ENCODE results near the gene MKNK1.
A peak's percentile ranks its signal among the peaks of the same experiment; 100 is the strongest.

MKNK1 gene

DNA sequence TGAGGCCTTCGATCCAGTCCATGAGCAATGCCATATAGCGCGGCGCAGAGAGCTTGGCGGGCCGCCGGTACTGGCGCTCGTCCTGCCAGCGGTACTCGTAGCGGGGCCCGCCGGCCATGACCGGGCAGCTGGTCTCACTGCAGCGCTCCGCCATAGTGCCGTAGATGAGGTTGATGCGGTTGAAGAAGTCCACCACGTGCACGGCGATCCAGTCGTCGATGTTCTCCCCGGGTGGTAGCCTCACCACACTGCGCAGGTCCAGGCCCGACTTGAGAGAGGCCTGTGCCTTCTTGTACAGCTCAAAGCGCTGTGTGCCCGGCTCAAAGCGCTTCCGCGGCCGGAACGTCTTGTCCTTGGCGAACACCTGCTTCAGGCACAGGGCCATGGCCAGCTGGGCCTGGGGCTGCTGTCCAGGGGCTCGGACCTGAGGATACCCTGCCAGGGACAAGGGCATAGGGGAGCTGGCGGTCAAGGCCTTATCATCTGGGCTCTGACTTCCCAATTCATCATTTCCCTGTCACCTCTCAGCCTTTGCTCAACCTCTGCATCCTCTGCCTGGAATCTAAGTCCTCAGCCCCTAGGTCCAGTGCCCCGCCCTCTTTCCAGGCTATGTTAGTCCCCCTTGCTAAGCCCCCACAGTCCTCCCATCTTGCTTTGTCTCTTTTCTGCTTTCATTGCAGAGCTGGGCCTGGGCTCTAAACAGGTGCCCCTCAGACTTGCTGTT lies 9.0 kb upstream of the MKNK1 start:
- Histone ChIP-seq H3K36me3 (ENCODE audit: control insufficient read depth in 1 of 2, insufficient read depth in 2 of 2, low read length in 2 of 2) (peaks cover 24 to 33% of the 10 kb centered on the region in 2 donors), H3K9ac (ENCODE audit: low read depth in 1 of 2, low read length in 2 of 2) (no peak overlapping the region), H3K4me1 (ENCODE audit: control insufficient read depth in 1 of 2, insufficient read depth in 2 of 2, low read length in 2 of 2) (peaks cover 37% of the 10 kb centered on the region in 2 donors), H3K27ac (ENCODE audit: low read depth, low read length) (no peak overlapping the region), H3K4me3 (ENCODE audit: low read depth in 1 of 2, low read length in 2 of 2) (peak overlapping the region in 1 of 2 donors; percentile 32), H3K27me3 (ENCODE audit: control insufficient read depth in 1 of 2, insufficient read depth in 2 of 2, low read length in 2 of 2) (no peaks in the 10 kb centered on the region), H3K9me3 (ENCODE audit: control insufficient read depth in 1 of 2, low read length in 2 of 2) (no peaks in the 10 kb centered on the region)

DNA sequence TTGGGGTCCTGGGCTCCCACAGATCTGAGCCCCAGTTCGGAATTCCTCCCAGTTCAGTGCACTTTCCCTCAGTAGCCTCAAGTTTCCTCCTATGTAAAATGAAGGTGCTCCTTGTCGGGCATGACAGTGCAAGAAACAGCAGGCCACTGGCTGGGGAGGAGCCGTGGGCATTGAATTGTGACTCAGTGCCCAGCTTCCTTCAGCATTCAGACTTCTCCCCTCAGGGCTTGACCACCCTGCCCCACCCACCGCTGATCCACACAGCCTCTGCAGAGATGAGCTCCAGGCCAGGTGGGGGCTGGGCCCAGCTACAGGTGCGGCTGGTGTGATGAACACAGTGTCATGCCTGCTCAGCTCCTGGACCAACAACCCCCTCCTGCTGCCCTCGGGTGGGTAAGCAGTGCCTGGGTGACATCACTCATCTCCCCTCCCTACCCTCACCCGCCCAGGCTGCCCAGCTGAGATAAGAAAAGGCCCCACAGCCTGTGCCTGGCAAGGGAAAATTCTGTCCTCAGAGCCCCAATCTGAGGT lies 7.7 kb upstream of the MKNK1 start:
- Histone ChIP-seq H3K9me3 (ENCODE audit: control insufficient read depth in 1 of 2, low read length in 2 of 2) (no peaks in the 10 kb centered on the region), H3K4me3 (ENCODE audit: low read depth in 1 of 2, low read length in 2 of 2) (no peak overlapping the region), H3K9ac (ENCODE audit: low read depth in 1 of 2, low read length in 2 of 2) (peak overlapping the region in 1 of 2 donors; percentile 8), H3K36me3 (ENCODE audit: control insufficient read depth in 1 of 2, insufficient read depth in 2 of 2, low read length in 2 of 2) (peaks cover 24 to 33% of the 10 kb centered on the region in 2 donors), H3K27ac (ENCODE audit: low read depth, low read length) (no peak overlapping the region), H3K27me3 (ENCODE audit: control insufficient read depth in 1 of 2, insufficient read depth in 2 of 2, low read length in 2 of 2) (no peaks in the 10 kb centered on the region), H3K4me1 (ENCODE audit: control insufficient read depth in 1 of 2, insufficient read depth in 2 of 2, low read length in 2 of 2) (peaks cover 30 to 31% of the 10 kb centered on the region in 2 donors)

GRCh38 chr1:46607345-46608130 lies 3.5 kb upstream of the MKNK1 start:
- Histone ChIP-seq H3K9ac (ENCODE audit: low read depth in 1 of 2, low read length in 2 of 2) (no peak overlapping the region), H3K9me3 (ENCODE audit: control insufficient read depth in 1 of 2, low read length in 2 of 2) (no peaks in the 10 kb centered on the region), H3K27me3 (ENCODE audit: control insufficient read depth in 1 of 2, insufficient read depth in 2 of 2, low read length in 2 of 2) (no peaks in the 10 kb centered on the region), H3K27ac (ENCODE audit: low read depth, low read length) (no peak overlapping the region), H3K36me3 (ENCODE audit: control insufficient read depth in 1 of 2, insufficient read depth in 2 of 2, low read length in 2 of 2) (peaks cover 19 to 27% of the 10 kb centered on the region in 2 donors), H3K4me1 (ENCODE audit: control insufficient read depth in 1 of 2, insufficient read depth in 2 of 2, low read length in 2 of 2) (peaks cover 14 to 26% of the 10 kb centered on the region in 2 donors), H3K4me3 (ENCODE audit: low read depth in 1 of 2, low read length in 2 of 2) (no peak overlapping the region)

DNA sequence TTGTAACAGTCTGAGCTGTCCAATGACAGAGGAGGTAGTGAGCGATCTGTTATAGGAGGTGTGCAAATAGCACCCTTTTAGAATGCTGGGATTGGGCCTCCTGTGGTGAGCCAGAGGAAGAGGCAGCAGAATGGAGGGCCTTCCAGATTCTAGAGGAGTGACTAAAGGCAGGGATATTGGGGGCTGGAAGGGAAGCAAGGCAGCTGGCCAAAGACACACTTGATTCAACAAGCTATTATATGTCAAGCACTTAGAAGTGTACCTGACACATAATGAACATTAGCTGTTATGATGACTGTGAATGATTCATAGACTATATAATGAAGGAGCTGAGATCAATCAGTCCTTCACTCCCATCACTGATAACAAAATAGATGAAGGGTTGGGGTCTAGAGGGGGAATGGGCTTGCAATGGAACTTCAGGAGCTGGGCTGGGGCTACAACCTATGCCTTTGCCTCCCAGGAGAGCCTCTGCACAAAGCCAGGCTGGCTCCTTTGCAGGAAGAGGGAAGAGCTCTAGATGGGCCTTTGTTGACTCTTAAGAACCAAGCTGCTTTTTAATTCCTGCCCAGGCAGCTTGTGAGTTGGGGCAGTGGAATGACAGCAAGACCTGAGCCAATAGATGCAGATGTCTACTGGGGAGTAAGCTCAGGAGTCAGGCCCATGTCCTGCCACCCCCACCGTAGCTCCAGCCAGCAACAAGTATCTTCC lies 2.3 kb upstream of the MKNK1 start:
- H3K36me3 ChIP-seq (ENCODE audit: control insufficient read depth in 1 of 2, insufficient read depth in 2 of 2, low read length in 2 of 2), result peaks cover 15 to 27% of the 10 kb centered on the region in 2 donors
- H3K9me3 ChIP-seq (ENCODE audit: control insufficient read depth in 1 of 2, low read length in 2 of 2), result no peaks in the 10 kb centered on the region
- H3K4me3 ChIP-seq (ENCODE audit: low read depth in 1 of 2, low read length in 2 of 2), result no peak overlapping the region
- H3K9ac ChIP-seq (ENCODE audit: low read depth in 1 of 2, low read length in 2 of 2), result no peak overlapping the region
- H3K27ac ChIP-seq (ENCODE audit: low read depth, low read length), result no peak overlapping the region
- H3K4me1 ChIP-seq (ENCODE audit: control insufficient read depth in 1 of 2, insufficient read depth in 2 of 2, low read length in 2 of 2), result peaks cover 21 to 24% of the 10 kb centered on the region in 2 donors
- no peaks in the 10 kb centered on the region for H3K27me3 ChIP-seq (ENCODE audit: control insufficient read depth in 1 of 2, insufficient read depth in 2 of 2, low read length in 2 of 2)

- no peak overlapping the region for H3K9ac ChIP-seq (ENCODE audit: low read depth in 1 of 2, low read length in 2 of 2)
- H3K27me3 ChIP-seq (ENCODE audit: control insufficient read depth in 1 of 2, insufficient read depth in 2 of 2, low read length in 2 of 2), result no peaks in the 10 kb centered on the region
- peaks cover 21 to 27% of the 10 kb centered on the region in 2 donors for H3K4me1 ChIP-seq (ENCODE audit: control insufficient read depth in 1 of 2, insufficient read depth in 2 of 2, low read length in 2 of 2)
- no peak overlapping the region for H3K4me3 ChIP-seq (ENCODE audit: low read depth in 1 of 2, low read length in 2 of 2)
- H3K27ac ChIP-seq (ENCODE audit: low read depth, low read length), result no peak overlapping the region
- peaks cover 15 to 20% of the 10 kb centered on the region in 2 donors for H3K36me3 ChIP-seq (ENCODE audit: control insufficient read depth in 1 of 2, insufficient read depth in 2 of 2, low read length in 2 of 2)
- H3K9me3 ChIP-seq (ENCODE audit: control insufficient read depth in 1 of 2, low read length in 2 of 2), result no peaks in the 10 kb centered on the region
Measured at GRCh38 chr1:46605232-46605631, 1.2 kb upstream of the MKNK1 start.

DNA sequence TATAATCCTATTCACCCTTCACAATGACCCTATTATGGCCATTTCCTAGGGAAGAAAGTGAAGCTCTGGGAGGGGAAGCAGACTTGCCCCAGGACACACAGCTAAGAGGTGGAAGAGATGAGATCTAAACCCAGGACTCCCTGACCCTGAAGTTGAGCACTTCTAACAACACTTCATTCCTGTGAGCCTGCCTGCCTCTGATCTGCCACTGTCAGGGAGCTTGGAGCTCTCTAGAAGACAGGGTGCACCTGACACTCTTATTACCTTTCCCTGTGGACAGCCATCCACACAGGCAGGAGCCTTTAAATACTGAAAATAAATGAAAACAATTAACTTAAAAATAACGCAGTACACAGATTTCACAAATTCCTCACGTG lies 599 bp downstream of the MKNK1 start:
- peaks cover 0 to 4% of the 10 kb centered on the region in 2 donors for H3K36me3 ChIP-seq (ENCODE audit: control insufficient read depth in 1 of 2, insufficient read depth in 2 of 2, low read length in 2 of 2)
- no peak overlapping the region for H3K27ac ChIP-seq (ENCODE audit: low read depth, low read length)
- peaks cover 27% of the 10 kb centered on the region in 2 donors for H3K4me1 ChIP-seq (ENCODE audit: control insufficient read depth in 1 of 2, insufficient read depth in 2 of 2, low read length in 2 of 2)
- H3K9ac ChIP-seq (ENCODE audit: low read depth in 1 of 2, low read length in 2 of 2), result peak overlapping the region; percentile 88 to 98
- H3K9me3 ChIP-seq (ENCODE audit: control insufficient read depth in 1 of 2, low read length in 2 of 2), result no peaks in the 10 kb centered on the region
- no peaks in the 10 kb centered on the region for H3K27me3 ChIP-seq (ENCODE audit: control insufficient read depth in 1 of 2, insufficient read depth in 2 of 2, low read length in 2 of 2)
- peak overlapping the region; percentile 98 for H3K4me3 ChIP-seq (ENCODE audit: low read depth in 1 of 2, low read length in 2 of 2)

GRCh38 chr1:46601257-46602007 lies 2.6 kb downstream of the MKNK1 start:
- no peaks in the 10 kb centered on the region for H3K9me3 ChIP-seq (ENCODE audit: control insufficient read depth in 1 of 2, low read length in 2 of 2)
- no peaks in the 10 kb centered on the region for H3K27me3 ChIP-seq (ENCODE audit: control insufficient read depth in 1 of 2, insufficient read depth in 2 of 2, low read length in 2 of 2)
- peaks cover 27% of the 10 kb centered on the region in 2 donors for H3K4me1 ChIP-seq (ENCODE audit: control insufficient read depth in 1 of 2, insufficient read depth in 2 of 2, low read length in 2 of 2)
- H3K27ac ChIP-seq (ENCODE audit: low read depth, low read length), result no peak overlapping the region
- no peak overlapping the region for H3K9ac ChIP-seq (ENCODE audit: low read depth in 1 of 2, low read length in 2 of 2)
- H3K36me3 ChIP-seq (ENCODE audit: control insufficient read depth in 1 of 2, insufficient read depth in 2 of 2, low read length in 2 of 2), result no peaks in the 10 kb centered on the region
- H3K4me3 ChIP-seq (ENCODE audit: low read depth in 1 of 2, low read length in 2 of 2), result no peak overlapping the region

DNA sequence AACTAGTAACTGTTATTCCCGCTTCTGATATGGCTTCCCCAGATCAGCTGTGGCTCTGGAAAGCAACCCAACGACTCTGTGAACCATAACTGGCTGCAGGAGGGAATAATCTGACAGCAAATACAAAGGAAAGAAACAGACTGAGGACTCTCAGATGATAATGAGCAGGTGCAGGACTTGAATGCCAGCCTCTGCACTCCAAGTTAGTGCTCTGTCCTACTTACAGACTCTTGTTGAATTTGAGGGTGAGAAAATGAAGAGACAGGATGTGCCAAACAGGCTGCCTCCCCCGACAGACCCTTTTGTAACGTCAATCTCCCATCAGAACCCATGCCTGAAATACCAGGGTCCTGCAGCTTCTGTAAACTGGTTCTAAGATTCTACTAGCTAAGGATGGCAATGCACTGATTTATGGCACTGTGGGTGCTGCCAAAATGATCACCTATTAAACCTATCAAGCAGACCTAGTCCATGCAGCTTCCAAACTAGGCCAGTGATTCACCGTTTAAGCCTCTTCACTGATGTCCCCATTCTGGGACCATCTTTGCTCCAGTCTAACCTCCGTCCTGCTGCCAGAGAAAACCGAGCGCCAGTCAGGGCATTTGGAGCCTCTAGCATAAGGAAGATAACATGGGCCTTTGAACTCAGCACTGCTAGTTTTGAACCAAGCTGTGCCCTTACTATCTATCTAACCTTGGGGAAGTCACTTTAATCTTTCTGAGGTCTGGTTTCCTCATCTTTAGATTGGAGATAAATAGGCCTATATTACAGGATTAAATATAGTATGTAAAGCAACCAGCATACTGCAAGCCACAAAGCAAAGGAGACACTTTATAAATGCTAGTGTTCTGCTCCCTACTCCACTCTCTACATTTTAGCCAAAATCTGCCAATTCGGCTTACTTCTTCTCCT lies 4.8 kb downstream of the MKNK1 start:
- no peaks in the 10 kb centered on the region for H3K27me3 ChIP-seq (ENCODE audit: control insufficient read depth in 1 of 2, insufficient read depth in 2 of 2, low read length in 2 of 2)
- H3K9ac ChIP-seq (ENCODE audit: low read depth in 1 of 2, low read length in 2 of 2), result no peak overlapping the region
- no peak overlapping the region for H3K4me3 ChIP-seq (ENCODE audit: low read depth in 1 of 2, low read length in 2 of 2)
- no peaks in the 10 kb centered on the region for H3K36me3 ChIP-seq (ENCODE audit: control insufficient read depth in 1 of 2, insufficient read depth in 2 of 2, low read length in 2 of 2)
- peaks cover 23% of the 10 kb centered on the region in 2 donors for H3K4me1 ChIP-seq (ENCODE audit: control insufficient read depth in 1 of 2, insufficient read depth in 2 of 2, low read length in 2 of 2)
- no peak overlapping the region for H3K27ac ChIP-seq (ENCODE audit: low read depth, low read length)
- no peaks in the 10 kb centered on the region for H3K9me3 ChIP-seq (ENCODE audit: control insufficient read depth in 1 of 2, low read length in 2 of 2)

- H3K27ac ChIP-seq (ENCODE audit: low read depth, low read length), result no peak overlapping the region
- H3K4me1 ChIP-seq (ENCODE audit: control insufficient read depth in 1 of 2, insufficient read depth in 2 of 2, low read length in 2 of 2), result peaks cover 7 to 11% of the 10 kb centered on the region in 2 donors
- no peak overlapping the region for H3K4me3 ChIP-seq (ENCODE audit: low read depth in 1 of 2, low read length in 2 of 2)
Measured at GRCh38 chr1:46596846-46597245, 7.2 kb downstream of the MKNK1 start.

More at GRCh38 chr1:46596846-46597245, 7.2 kb downstream of the MKNK1 start:
- Histone ChIP-seq H3K27me3 (ENCODE audit: control insufficient read depth in 1 of 2, insufficient read depth in 2 of 2, low read length in 2 of 2) (no peaks in the 10 kb centered on the region), H3K36me3 (ENCODE audit: control insufficient read depth in 1 of 2, insufficient read depth in 2 of 2, low read length in 2 of 2) (peaks cover 13 to 23% of the 10 kb centered on the region in 2 donors), H3K9me3 (ENCODE audit: control insufficient read depth in 1 of 2, low read length in 2 of 2) (no peaks in the 10 kb centered on the region), H3K9ac (ENCODE audit: low read depth in 1 of 2, low read length in 2 of 2) (no peak overlapping the region)
